ENCODE measurements around the gene MESP1.
A peak's percentile ranks its signal among the peaks of the same experiment; 100 is the strongest.

Gene MESP1

DNA sequence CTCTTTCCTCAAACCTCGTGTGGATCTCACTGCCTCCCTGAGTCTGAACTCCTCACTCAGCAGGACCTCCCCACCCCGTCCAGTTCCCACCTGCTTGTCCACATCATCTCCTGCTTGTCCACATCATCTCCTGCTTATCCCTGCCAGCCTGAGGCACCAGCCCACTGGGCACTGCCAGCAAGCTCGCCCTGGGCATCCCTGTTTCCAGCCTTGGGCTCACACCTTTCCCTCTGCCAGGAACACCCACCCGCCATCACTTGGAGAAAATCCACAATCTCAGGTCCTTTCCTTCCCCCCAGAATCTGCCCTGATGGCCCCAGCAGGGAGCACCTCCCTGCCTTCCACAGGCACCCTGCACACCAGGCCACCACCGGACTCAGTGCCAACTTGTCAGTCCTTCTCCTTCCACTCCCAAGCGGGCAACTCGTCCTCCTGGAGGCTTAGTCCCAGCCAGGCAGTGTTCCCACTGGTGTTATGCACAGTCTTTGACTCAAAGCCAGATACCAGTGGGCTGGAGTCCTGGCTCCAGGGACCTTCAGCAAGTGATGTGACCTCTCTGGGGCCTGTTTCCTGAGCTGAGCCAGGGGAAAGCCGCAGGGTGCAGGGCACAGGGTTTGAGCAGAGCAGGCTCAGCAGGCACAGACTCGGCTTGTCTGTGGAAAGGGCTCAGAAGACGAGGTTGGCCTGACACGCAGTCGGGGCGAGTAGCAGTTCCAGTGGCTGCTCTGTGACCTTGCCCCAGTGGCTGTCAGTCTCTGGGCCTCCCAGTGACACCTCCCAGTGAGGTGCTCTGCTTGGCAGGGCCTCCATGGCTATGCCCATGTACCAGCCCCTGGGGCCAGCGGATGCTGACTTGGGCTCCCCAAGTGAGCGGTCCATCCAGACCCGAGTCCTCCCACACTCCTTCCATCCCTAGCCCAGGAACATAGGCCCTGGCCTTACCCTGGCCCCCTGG, 15.6 kb upstream of the MESP1 start:
- Histone ChIP-seq H3K36me3 (ENCODE audit: control insufficient read depth, insufficient read depth, low read length, severe bottlenecking) (no peaks in the 10 kb centered on the region), H3K4me3 (ENCODE audit: low read length) (no peak overlapping the region), H3K9me3 (ENCODE audit: control insufficient read depth, low read length) (no peaks in the 10 kb centered on the region), H3K9ac (ENCODE audit: low read length) (no peak overlapping the region), H3K27me3 (replicated peaks; ENCODE audit: control insufficient read depth, insufficient read depth, low read length) (no peaks in the 10 kb centered on the region), H3K4me1 (ENCODE audit: control insufficient read depth, insufficient read depth, low read length) (peaks cover 20% of the 10 kb centered on the region)
- no peak for DNase-seq (ENCODE audit: low read depth)

DNA sequence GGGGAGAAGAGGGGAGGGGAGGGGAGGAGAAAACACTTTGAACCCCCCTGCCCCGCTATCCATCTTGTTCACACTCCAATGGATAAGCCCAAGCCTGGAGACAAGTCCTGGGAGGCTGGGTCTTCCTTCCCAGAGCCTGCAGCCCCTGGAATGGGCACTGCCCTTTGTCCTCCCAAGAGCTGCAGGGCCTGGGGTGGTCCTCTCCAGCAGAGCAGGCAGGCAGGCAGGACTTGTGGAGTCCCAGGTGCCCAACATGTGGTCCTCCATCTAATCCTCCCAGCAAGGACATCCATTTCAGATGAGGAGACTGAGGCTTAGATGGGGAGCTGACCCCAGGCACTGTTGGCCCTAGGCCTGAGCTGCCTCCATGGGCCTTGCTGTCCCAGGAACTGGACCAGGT, 14.6 kb upstream of the MESP1 start:
- Histone ChIP-seq H3K36me3 (ENCODE audit: control insufficient read depth, insufficient read depth, low read length, severe bottlenecking) (no peaks in the 10 kb centered on the region), H3K9me3 (ENCODE audit: control insufficient read depth, low read length) (no peaks in the 10 kb centered on the region), H3K4me1 (ENCODE audit: control insufficient read depth, insufficient read depth, low read length) (peaks cover 19% of the 10 kb centered on the region), H3K4me3 (ENCODE audit: low read length) (no peak overlapping the region), H3K27me3 (replicated peaks; ENCODE audit: control insufficient read depth, insufficient read depth, low read length) (no peaks in the 10 kb centered on the region), H3K9ac (ENCODE audit: low read length) (no peak overlapping the region)
- DNase-seq (ENCODE audit: low read depth): no peak

DNA sequence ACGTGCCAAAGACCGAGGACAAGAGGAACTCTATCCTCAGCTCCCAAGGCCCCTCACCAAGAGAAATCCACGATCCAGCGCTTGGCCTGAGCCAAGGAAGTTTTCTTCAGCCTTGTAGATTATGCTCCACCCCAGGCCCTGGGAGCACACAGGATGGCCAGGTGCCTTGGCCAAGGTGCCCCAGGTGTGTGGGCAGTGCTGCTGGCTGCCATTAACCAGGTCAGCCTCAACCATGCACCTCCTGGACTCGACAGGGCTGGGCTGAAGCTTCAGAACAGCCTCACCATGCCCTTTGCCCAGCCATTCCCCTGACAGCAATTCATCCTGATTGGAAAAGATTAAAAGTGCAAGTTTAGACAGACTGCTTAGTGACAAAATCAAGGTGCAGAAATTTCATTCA, 10.9 kb upstream of the MESP1 start:
- Histone ChIP-seq H3K36me3 (ENCODE audit: control insufficient read depth, insufficient read depth, low read length, severe bottlenecking) (no peaks in the 10 kb centered on the region), H3K27me3 (replicated peaks; ENCODE audit: control insufficient read depth, insufficient read depth, low read length) (no peaks in the 10 kb centered on the region), H3K9me3 (ENCODE audit: control insufficient read depth, low read length) (no peaks in the 10 kb centered on the region), H3K9ac (ENCODE audit: low read length) (no peak overlapping the region), H3K4me3 (ENCODE audit: low read length) (no peak overlapping the region), H3K4me1 (ENCODE audit: control insufficient read depth, insufficient read depth, low read length) (no peaks in the 10 kb centered on the region)
- no peak for DNase-seq (ENCODE audit: low read depth)

- no peak for DNase-seq (ENCODE audit: low read depth)
- peak overlapping the region; percentile 9 for H3K9ac ChIP-seq (ENCODE audit: low read length)
- H3K36me3 ChIP-seq (ENCODE audit: control insufficient read depth, insufficient read depth, low read length, severe bottlenecking): no peaks in the 10 kb centered on the region
- H3K4me1 ChIP-seq (ENCODE audit: control insufficient read depth, insufficient read depth, low read length): no peaks in the 10 kb centered on the region
- no peak overlapping the region for H3K4me3 ChIP-seq (ENCODE audit: low read length)
- no peaks in the 10 kb centered on the region for H3K9me3 ChIP-seq (ENCODE audit: control insufficient read depth, low read length)
- no peaks in the 10 kb centered on the region for H3K27me3 ChIP-seq (replicated peaks; ENCODE audit: control insufficient read depth, insufficient read depth, low read length)
Observed at GRCh38 chr15:89761009-89761831, 10.2 kb upstream of the MESP1 start.

DNA sequence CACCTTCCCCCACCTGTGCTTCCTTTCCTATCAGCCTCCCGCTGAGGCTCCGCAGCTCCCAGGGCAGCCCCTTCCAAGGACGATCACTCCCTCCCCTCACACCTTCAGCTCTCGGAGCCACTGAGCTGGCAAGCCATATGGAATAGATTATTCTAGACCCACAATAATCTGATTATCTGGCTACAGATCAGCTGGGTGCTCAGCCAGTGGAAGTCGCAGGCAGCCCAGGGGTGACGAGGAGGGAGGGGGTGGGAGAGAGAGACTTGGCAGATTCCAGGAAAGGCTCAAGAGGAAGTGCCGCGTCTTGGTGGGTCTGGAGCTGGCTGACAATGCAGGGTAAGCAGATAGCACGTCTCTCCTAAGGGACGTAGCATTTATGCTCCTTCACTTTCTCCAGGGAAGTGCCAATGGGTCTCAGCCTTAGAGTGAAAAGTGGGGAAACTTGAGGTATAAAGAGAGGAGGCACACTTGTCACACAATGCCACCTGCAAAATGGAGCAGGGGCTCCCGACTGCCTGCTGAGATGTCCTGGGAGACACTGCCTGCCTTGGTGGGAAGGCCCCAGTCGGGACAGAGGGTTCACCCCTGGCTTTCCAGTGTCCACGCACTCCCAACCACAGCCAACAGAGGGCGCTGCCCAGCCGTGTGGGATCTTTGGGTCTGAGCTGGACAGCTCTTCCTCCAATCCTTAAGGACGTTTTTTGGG, 9.4 kb upstream of the MESP1 start:
- no peaks in the 10 kb centered on the region for H3K27me3 ChIP-seq (replicated peaks; ENCODE audit: control insufficient read depth, insufficient read depth, low read length)
- H3K4me1 ChIP-seq (ENCODE audit: control insufficient read depth, insufficient read depth, low read length): no peaks in the 10 kb centered on the region
- no peaks in the 10 kb centered on the region for H3K9me3 ChIP-seq (ENCODE audit: control insufficient read depth, low read length)
- no peak overlapping the region for H3K4me3 ChIP-seq (ENCODE audit: low read length)
- DNase-seq (ENCODE audit: low read depth): peak; percentile 90
- H3K36me3 ChIP-seq (ENCODE audit: control insufficient read depth, insufficient read depth, low read length, severe bottlenecking): no peaks in the 10 kb centered on the region
- H3K9ac ChIP-seq (ENCODE audit: low read length): no peak overlapping the region

GRCh38 chr15:89759835-89760234, 8.8 kb upstream of the MESP1 start:
- Histone ChIP-seq H3K9me3 (ENCODE audit: control insufficient read depth, low read length) (no peaks in the 10 kb centered on the region), H3K27me3 (replicated peaks; ENCODE audit: control insufficient read depth, insufficient read depth, low read length) (no peaks in the 10 kb centered on the region), H3K36me3 (ENCODE audit: control insufficient read depth, insufficient read depth, low read length, severe bottlenecking) (no peaks in the 10 kb centered on the region), H3K4me3 (ENCODE audit: low read length) (no peak overlapping the region), H3K4me1 (ENCODE audit: control insufficient read depth, insufficient read depth, low read length) (no peaks in the 10 kb centered on the region), H3K9ac (ENCODE audit: low read length) (no peak overlapping the region)
- DNase-seq (ENCODE audit: low read depth): no peak

DNA sequence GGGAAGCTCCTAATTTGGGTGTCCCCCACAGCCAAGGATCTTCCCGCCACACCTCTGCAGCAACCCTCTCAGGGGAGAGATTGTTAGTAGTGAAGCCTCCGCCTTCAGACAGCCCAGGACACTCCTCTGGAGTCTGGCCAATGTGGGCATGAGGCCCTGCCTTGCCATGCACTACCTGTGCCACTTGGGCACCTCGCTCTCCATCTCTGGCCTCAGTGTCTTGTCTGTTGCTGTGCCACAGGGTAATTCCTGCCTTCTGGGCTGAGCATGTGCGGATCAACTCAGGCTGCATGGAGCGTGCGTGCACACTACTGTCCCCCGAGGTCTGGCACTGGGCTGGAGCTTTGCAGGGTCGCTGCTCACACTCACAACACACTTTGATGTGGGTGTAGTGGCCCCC, 7.9 kb upstream of the MESP1 start:
- Histone ChIP-seq H3K27me3 (replicated peaks; ENCODE audit: control insufficient read depth, insufficient read depth, low read length) (no peaks in the 10 kb centered on the region), H3K9me3 (ENCODE audit: control insufficient read depth, low read length) (no peaks in the 10 kb centered on the region), H3K9ac (ENCODE audit: low read length) (no peak overlapping the region), H3K4me1 (ENCODE audit: control insufficient read depth, insufficient read depth, low read length) (no peaks in the 10 kb centered on the region), H3K36me3 (ENCODE audit: control insufficient read depth, insufficient read depth, low read length, severe bottlenecking) (no peaks in the 10 kb centered on the region), H3K4me3 (ENCODE audit: low read length) (no peak overlapping the region)
- no peak for DNase-seq (ENCODE audit: low read depth)

DNA sequence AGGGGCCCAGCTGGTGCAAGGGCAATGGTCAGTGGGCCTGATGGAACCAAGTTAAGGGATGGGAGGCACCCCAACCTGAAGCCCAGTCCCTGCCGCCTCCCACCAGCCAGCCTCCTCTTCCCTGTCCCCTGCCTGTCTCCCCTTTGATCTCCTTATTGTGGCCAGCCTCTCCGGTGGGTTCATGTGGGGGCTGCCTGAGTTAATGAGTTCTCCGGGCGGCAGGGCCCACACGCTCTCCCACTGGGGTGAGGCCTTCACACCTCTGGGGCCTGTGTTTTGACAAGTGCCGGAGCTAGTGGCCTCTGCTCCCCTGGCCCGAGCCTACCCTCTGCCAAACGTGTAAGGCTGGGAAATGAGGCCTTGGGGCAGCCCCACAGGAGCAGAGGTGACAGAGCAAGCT, 7.2 kb upstream of the MESP1 start:
- no peaks in the 10 kb centered on the region for H3K36me3 ChIP-seq (ENCODE audit: control insufficient read depth, insufficient read depth, low read length, severe bottlenecking)
- no peak overlapping the region for H3K4me3 ChIP-seq (ENCODE audit: low read length)
- H3K4me1 ChIP-seq (ENCODE audit: control insufficient read depth, insufficient read depth, low read length): peaks cover 4% of the 10 kb centered on the region
- no peaks in the 10 kb centered on the region for H3K27me3 ChIP-seq (replicated peaks; ENCODE audit: control insufficient read depth, insufficient read depth, low read length)
- DNase-seq (ENCODE audit: low read depth): no peak
- no peaks in the 10 kb centered on the region for H3K9me3 ChIP-seq (ENCODE audit: control insufficient read depth, low read length)
- H3K9ac ChIP-seq (ENCODE audit: low read length): no peak overlapping the region

DNA sequence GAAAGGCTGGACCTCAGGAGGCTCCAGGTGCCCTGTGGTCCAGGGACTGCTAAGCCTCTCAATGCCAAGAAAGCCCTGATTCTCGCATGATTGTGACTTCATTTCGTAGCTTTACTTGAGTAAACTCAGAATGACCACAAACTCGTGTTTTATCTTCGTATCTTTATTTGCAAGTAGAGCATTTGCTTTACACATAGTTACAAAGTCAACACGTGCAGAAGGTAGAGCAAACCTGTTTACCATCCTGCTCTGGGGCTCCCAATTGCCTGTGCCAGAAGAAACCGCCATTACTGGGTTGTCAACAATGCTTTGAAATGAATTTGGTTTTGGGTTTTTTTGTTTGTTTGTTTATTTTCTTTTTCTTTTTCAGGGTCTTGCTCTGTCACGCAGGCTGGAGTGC, 5.8 kb upstream of the MESP1 start:
- H3K27me3 ChIP-seq (replicated peaks; ENCODE audit: control insufficient read depth, insufficient read depth, low read length): no peaks in the 10 kb centered on the region
- H3K4me1 ChIP-seq (ENCODE audit: control insufficient read depth, insufficient read depth, low read length): peaks cover 4% of the 10 kb centered on the region
- no peaks in the 10 kb centered on the region for H3K9me3 ChIP-seq (ENCODE audit: control insufficient read depth, low read length)
- H3K4me3 ChIP-seq (ENCODE audit: low read length): no peak overlapping the region
- no peak for DNase-seq (ENCODE audit: low read depth)
- no peak overlapping the region for H3K9ac ChIP-seq (ENCODE audit: low read length)
- H3K36me3 ChIP-seq (ENCODE audit: control insufficient read depth, insufficient read depth, low read length, severe bottlenecking): no peaks in the 10 kb centered on the region

- DNase-seq (ENCODE audit: low read depth): no peak
- no peak overlapping the region for H3K9ac ChIP-seq (ENCODE audit: low read length)
- H3K27me3 ChIP-seq (replicated peaks; ENCODE audit: control insufficient read depth, insufficient read depth, low read length): no peaks in the 10 kb centered on the region
- no peaks in the 10 kb centered on the region for H3K36me3 ChIP-seq (ENCODE audit: control insufficient read depth, insufficient read depth, low read length, severe bottlenecking)
- no peaks in the 10 kb centered on the region for H3K9me3 ChIP-seq (ENCODE audit: control insufficient read depth, low read length)
- peaks cover 4% of the 10 kb centered on the region for H3K4me1 ChIP-seq (ENCODE audit: control insufficient read depth, insufficient read depth, low read length)
- H3K4me3 ChIP-seq (ENCODE audit: low read length): no peak overlapping the region
Observed at GRCh38 chr15:89755701-89756100, 4.7 kb upstream of the MESP1 start.
